Psoas muscle (tissue), 8 donors: Measurements from ENCODE around the gene WNT6. TPM values are rescaled to one million over a fixed set of nuclear protein-coding genes. Genes with fewer than 3 reads are reported as not detected.

Source experiments
- ATAC-seq, 4 donors: fragments of 200-7000 bp; cut with Tn5 transposase; one replicate each; pipeline ENCODE4 v1.9.1; 2020; ENCODE audit warnings: moderate library complexity in 3 of 4, mild to moderate bottlenecking in 2 of 4
- DNase-seq, 2 donors: peaks; one replicate each; pipeline ENCODE4 v3.0.0-alpha.2; 2020
- H3K27ac ChIP-seq: fragments of 200-600 bp; one replicate; pipeline ENCODE4 v1.8.0; 2022
- H3K27me3 ChIP-seq, 3 donors: fragments of 200-600 bp in 1 of 3; one replicate each; pipeline versions ENCODE4 v1.6.1 to v1.8.0; 2013 to 2022; ENCODE audit warnings: low read length in 2 of 3, mild to moderate bottlenecking in 2 of 3, moderate library complexity in 1 of 3; ENCODE audit not compliant: insufficient read depth in 3 of 3
- H3K36me3 ChIP-seq, 2 donors: fragments of 200-600 bp in 1 of 2; one replicate each; pipeline versions ENCODE4 v1.6.1 to v1.8.0; 2013 to 2022; ENCODE audit warnings: low read depth in 1 of 2, mild to moderate bottlenecking in 1 of 2, moderate library complexity in 1 of 2; ENCODE audit not compliant: insufficient read depth in 1 of 2
- H3K4me1 ChIP-seq: fragments of 200-600 bp; one replicate; pipeline ENCODE4 v1.8.0; 2022
- H3K4me3 ChIP-seq: fragments of 200-600 bp; one replicate; pipeline ENCODE4 v1.8.0; 2022; ENCODE audit warnings: mild to moderate bottlenecking
- H3K9me3 ChIP-seq: fragments of 200-600 bp; one replicate; pipeline ENCODE4 v1.8.0; 2022
- CTCF ChIP-seq: fragments of 200-600 bp; IDR thresholded peaks from one replicate; pipeline ENCODE4 v1.8.0; 2022; ENCODE audit warnings: antibody characterized with exemption
- WGBS, 3 donors: extraction: QIAGEN DNeasy Blood & Tissue Kit; methylation state at CpG; one replicate each; pipeline versions ENCODE4 v1.1.6 to v1.1.7; 2013; 5-methylcytosine and 5-hydroxymethylcytosine counted together
- intact Hi-C, 2 donors: fragments of 100-400 bp; cut with DNase I; formaldehyde crosslinking; loops; one replicate each; pipeline versions ENCODE4 v1.11.0 to v1.14.2; 2022
- polyA plus RNA-seq, 3 donors: library from polyadenylated mRNA; stranded (reverse); fragments of 200-250 nt; gene quantifications; one replicate each; pipeline ENCODE4 v1.2.3, GENCODE V29; 2013
- total RNA-seq, 4 donors: library from RNA; stranded (reverse); fragmentation: NEBNext Ultra II Directional in 2 of 4; extraction: Animal tissue kit (Norgen Biotek cat#: 25700) in 2 of 4; gene quantifications; one replicate each; pipeline versions ENCODE4 v1.2.1 to v1.2.4, GENCODE V29; 2021 to 2023
- donor health status: healthy with polysubstance abuse.
- donor health status: DM: no; HTN: no; CAD: no; lungs with moderate emphysema.
- donor health status: Bipolar disorder and iron deficiency.
- donor health status: healthy.
- donor health status: DM: yes; HTN: yes; CAD: no.
- donor health status: DM: no; HTN: no; CAD: no.
- donor health status: DM: no; HTN: no; CAD: no.
- donor health status: DM: yes; HTN: yes; CAD: no.

Gene WNT6
- total and polyA plus RNA-seq, 7 donors: 0.05 to 1.0 (median 0.20) TPM

GRCh38 chr2:218895326-218895725 lies 35.7 kb downstream of the WNT6 start:
- H3K36me3 ChIP-seq: no peaks in the 10 kb centered on the region
- intact Hi-C loops: loop anchor here (2.0 to 5.0 kb wide), 2 partner anchors 39 to 43 kb away; no protein-coding TSS in a partner anchor
- DNase-seq (no peak), ATAC-seq (no peak)
- WGBS, 3 donors: 68 to 74% (median 69%) methylated on average over 2 to 3 of the region's 3 CpGs
- H3K27me3 ChIP-seq: peaks cover 0 to 78% (median 26%) of the 10 kb centered on the region in 3 donors
- TF ChIP-seq CTCF: no peak
- no peak overlapping the region for H3K27ac ChIP-seq
- H3K9me3 ChIP-seq: no peaks in the 10 kb centered on the region
- peaks cover 6% of the 10 kb centered on the region for H3K4me1 ChIP-seq
- no peak overlapping the region for H3K4me3 ChIP-seq

- TF ChIP-seq CTCF: no peak
- H3K27ac ChIP-seq: no peak overlapping the region
- H3K27me3 ChIP-seq: peaks cover 0 to 84% (median 26%) of the 10 kb centered on the region in 3 donors
- no peak for ATAC-seq
- H3K4me3 ChIP-seq: no peak overlapping the region
- no peak for DNase-seq
- H3K36me3 ChIP-seq: no peaks in the 10 kb centered on the region
- WGBS, 3 donors: 43 to 58% (median 51%) methylated on average over 8 of the region's 8 CpGs
- intact Hi-C loops: loop anchor here (2.0 to 5.0 kb wide), 3 partner anchors 19 to 44 kb away; no protein-coding TSS in a partner anchor
- no peaks in the 10 kb centered on the region for H3K9me3 ChIP-seq
- peaks cover 6% of the 10 kb centered on the region for H3K4me1 ChIP-seq
These were observed 36.3 kb downstream of the WNT6 start for GRCh38 chr2:218895759-218896500.

GRCh38 chr2:218896501-218897393 lies 37.1 kb downstream of the WNT6 start:
- Histone ChIP-seq H3K9me3 (no peaks in the 10 kb centered on the region), H3K4me3 (no peak overlapping the region), H3K4me1 (peaks cover 6% of the 10 kb centered on the region), H3K36me3 (no peaks in the 10 kb centered on the region), H3K27ac (no peak overlapping the region), H3K27me3 (peaks cover 0 to 92% (median 26%) of the 10 kb centered on the region in 3 donors)
- intact Hi-C loops: loop anchor here (2.0 to 5.0 kb wide), 2 partner anchors 20 to 44 kb away; no protein-coding TSS in a partner anchor
- no peak for DNase-seq
- WGBS, 3 donors: 13 to 22% (median 14%) methylated on average over 34 to 40 of the region's 40 CpGs
- no peak for TF ChIP-seq CTCF
- no peak for ATAC-seq

- H3K4me3 ChIP-seq: no peak overlapping the region
- H3K4me1 ChIP-seq: peaks cover 6% of the 10 kb centered on the region
- H3K9me3 ChIP-seq: no peaks in the 10 kb centered on the region
- no peak for TF ChIP-seq CTCF
- 7 to 14% (median 13%) methylated on average over 29 to 34 of the region's 34 CpGs for WGBS, 3 donors
- H3K27me3 ChIP-seq: peaks cover 0 to 98% (median 26%) of the 10 kb centered on the region in 3 donors
- H3K36me3 ChIP-seq: no peaks in the 10 kb centered on the region
- no peak overlapping the region for H3K27ac ChIP-seq
- intact Hi-C loops: loop anchor here (2.0 to 5.0 kb wide), 2 partner anchors 21 to 45 kb away; no protein-coding TSS in a partner anchor
- DNase-seq: no peak
- ATAC-seq: peak in 1 of 4 donors; percentile 5
These were observed 37.9 kb downstream of the WNT6 start for GRCh38 chr2:218897394-218898108.
